Parathyroid adenoma (tissue), 2 donors: Measurements from ENCODE around the gene NVL.

Source experiments
- H2AFZ ChIP-seq: fragments of 300-600 bp; sonication (generic); one replicate; pipeline ENCODE4 v1.7.0; 2017; ENCODE audit warnings: antibody characterized with exemption, mild to moderate bottlenecking
- H3K27ac ChIP-seq: fragments of 300-600 bp; sonication (generic); one replicate; pipeline ENCODE4 v1.7.0; 2017
- H3K27me3 ChIP-seq: fragments of 300-600 bp; sonication (generic); one replicate; pipeline ENCODE4 v1.7.0; 2017; ENCODE audit warnings: low read length; ENCODE audit not compliant: control insufficient read depth, insufficient read depth
- H3K36me3 ChIP-seq: fragments of 300-600 bp; sonication (generic); one replicate; pipeline ENCODE4 v1.7.0; 2017; ENCODE audit warnings: low read length; ENCODE audit not compliant: control insufficient read depth, insufficient read depth
- H3K4me1 ChIP-seq: fragments of 300-600 bp; sonication (generic); one replicate; pipeline ENCODE4 v1.7.0; 2017; ENCODE audit warnings: control low read depth
- H3K4me2 ChIP-seq: fragments of 300-600 bp; sonication (generic); one replicate; pipeline ENCODE4 v1.7.0; 2017; ENCODE audit warnings: low read length
- H3K4me3 ChIP-seq: fragments of 300-600 bp; sonication (generic); one replicate; pipeline ENCODE4 v1.7.0; 2017; ENCODE audit warnings: low read depth, low read length
- H3K79me2 ChIP-seq: fragments of 300-600 bp; sonication (generic); one replicate; pipeline ENCODE4 v1.7.0; 2017; ENCODE audit warnings: control low read depth
- H3K9ac ChIP-seq: fragments of 300-600 bp; sonication (generic); one replicate; pipeline ENCODE4 v1.7.0; 2017; ENCODE audit warnings: mild to moderate bottlenecking
- H3K9me3 ChIP-seq: fragments of 300-600 bp; sonication (generic); one replicate; pipeline ENCODE4 v1.7.0; 2017; ENCODE audit warnings: low read length; ENCODE audit not compliant: control insufficient read depth
- TF ChIP-seq, protein P1 (sequence below): fragments of 300-600 bp; sonication (generic); IDR thresholded peaks from one replicate; pipeline ENCODE4 v1.7.0; 2017; ENCODE audit warnings: antibody characterized with exemption, mild to moderate bottlenecking
- donor health status: primary hyperparathyroidism.

The NVL gene

GRCh38 chr1:224301391-224301790 is 28.6 kb downstream of the NVL start:
- Histone ChIP-seq H3K27ac (no peak overlapping the region), H3K27me3 (no peaks in the 10 kb centered on the region), H3K4me2 (no peak overlapping the region), H3K9me3 (no peaks in the 10 kb centered on the region), H3K4me3 (no peak overlapping the region), H3K36me3 (no peaks in the 10 kb centered on the region), H3K4me1 (no peaks in the 10 kb centered on the region), H3K9ac (no peak overlapping the region), H3K79me2 (no peaks in the 10 kb centered on the region), H2AFZ (no peak overlapping the region)
- TF ChIP-seq, protein P1, sequence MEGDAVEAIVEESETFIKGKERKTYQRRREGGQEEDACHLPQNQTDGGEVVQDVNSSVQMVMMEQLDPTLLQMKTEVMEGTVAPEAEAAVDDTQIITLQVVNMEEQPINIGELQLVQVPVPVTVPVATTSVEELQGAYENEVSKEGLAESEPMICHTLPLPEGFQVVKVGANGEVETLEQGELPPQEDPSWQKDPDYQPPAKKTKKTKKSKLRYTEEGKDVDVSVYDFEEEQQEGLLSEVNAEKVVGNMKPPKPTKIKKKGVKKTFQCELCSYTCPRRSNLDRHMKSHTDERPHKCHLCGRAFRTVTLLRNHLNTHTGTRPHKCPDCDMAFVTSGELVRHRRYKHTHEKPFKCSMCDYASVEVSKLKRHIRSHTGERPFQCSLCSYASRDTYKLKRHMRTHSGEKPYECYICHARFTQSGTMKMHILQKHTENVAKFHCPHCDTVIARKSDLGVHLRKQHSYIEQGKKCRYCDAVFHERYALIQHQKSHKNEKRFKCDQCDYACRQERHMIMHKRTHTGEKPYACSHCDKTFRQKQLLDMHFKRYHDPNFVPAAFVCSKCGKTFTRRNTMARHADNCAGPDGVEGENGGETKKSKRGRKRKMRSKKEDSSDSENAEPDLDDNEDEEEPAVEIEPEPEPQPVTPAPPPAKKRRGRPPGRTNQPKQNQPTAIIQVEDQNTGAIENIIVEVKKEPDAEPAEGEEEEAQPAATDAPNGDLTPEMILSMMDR = no peak

GRCh38 chr1:224300346-224300745 is 29.6 kb downstream of the NVL start:
- Histone ChIP-seq H3K9ac (no peak overlapping the region), H3K9me3 (no peaks in the 10 kb centered on the region), H2AFZ (no peak overlapping the region), H3K27ac (no peak overlapping the region), H3K79me2 (no peaks in the 10 kb centered on the region), H3K4me2 (no peak overlapping the region), H3K4me3 (no peak overlapping the region), H3K27me3 (no peaks in the 10 kb centered on the region), H3K36me3 (no peaks in the 10 kb centered on the region), H3K4me1 (no peaks in the 10 kb centered on the region)
- TF ChIP-seq, protein P1 = no peak

DNA sequence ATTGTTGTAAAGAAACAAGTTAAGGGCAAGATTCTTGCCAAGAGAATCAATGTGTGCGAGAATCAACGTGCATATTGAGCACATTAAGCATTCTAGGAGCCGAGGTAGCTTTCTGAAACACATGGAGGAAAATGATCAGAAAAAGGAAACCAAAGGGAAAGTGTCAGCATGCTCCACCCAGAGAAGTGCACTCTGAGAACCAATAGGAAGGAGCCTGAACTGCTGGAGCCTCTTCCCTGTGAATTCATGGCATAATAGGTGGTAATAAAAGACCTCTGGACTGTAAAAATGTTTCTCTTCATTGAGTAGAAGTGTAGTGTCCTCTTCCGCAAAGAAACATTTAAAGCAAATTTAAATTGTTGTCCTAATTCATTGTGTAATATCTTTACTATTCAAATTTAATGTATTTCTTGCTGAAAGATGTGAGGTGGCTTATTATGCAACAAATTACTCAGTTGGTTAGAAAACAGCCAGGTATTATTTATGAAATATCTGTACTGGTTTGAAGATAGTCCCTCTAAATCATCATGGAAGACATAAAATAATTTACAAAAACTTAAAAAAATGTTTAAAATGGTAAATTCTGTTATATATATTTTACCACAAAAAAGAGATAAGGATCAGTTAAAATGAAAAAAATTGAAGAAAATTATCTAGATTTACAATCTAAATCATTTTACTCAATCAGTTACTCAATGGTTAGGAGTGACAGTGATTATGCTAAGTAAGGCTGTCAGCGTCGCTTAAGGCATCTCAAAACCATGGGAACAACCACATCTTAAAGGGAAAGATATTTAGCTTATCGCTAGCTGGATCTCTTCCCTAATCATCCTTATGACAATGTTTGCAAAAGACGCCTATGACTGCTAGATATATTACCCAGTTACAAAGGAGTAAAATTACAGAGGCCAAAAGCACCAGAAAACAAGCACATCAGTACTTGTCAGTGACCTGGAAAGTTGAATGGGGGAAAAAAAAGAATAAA is 31.3 kb downstream of the NVL start:
- Histone ChIP-seq H3K4me2 (no peak overlapping the region), H3K4me1 (no peaks in the 10 kb centered on the region), H3K9ac (no peak overlapping the region), H3K27me3 (no peaks in the 10 kb centered on the region), H3K27ac (no peak overlapping the region), H2AFZ (no peak overlapping the region), H3K79me2 (no peaks in the 10 kb centered on the region), H3K4me3 (no peak overlapping the region), H3K9me3 (no peaks in the 10 kb centered on the region), H3K36me3 (no peaks in the 10 kb centered on the region)
- TF ChIP-seq, protein P1 = no peak

GRCh38 chr1:224294775-224295174 is 35.2 kb downstream of the NVL start:
- H3K27ac ChIP-seq = no peak overlapping the region
- H2AFZ ChIP-seq = no peak overlapping the region
- H3K4me2 ChIP-seq = no peak overlapping the region
- no peak overlapping the region for H3K4me3 ChIP-seq
- no peaks in the 10 kb centered on the region for H3K27me3 ChIP-seq
- TF ChIP-seq, protein P1 = no peak
- no peaks in the 10 kb centered on the region for H3K79me2 ChIP-seq
- no peak overlapping the region for H3K9ac ChIP-seq
- H3K36me3 ChIP-seq = no peaks in the 10 kb centered on the region
- no peaks in the 10 kb centered on the region for H3K4me1 ChIP-seq
- no peaks in the 10 kb centered on the region for H3K9me3 ChIP-seq
